K562 (cell line): ENCODE measurements around the gene FSCN2. TPM values are rescaled to one million over a fixed set of nuclear protein-coding genes. Genes with fewer than 3 reads are reported as not detected.

ENCODE experiments used
- CLOCK ChIP-seq: fragments of 250-450 bp; sonication (Bioruptor Pico); IDR thresholded peaks from 2 replicates; pipeline ENCODE4 v1.4.0; 2020; ENCODE audit warnings: mild to moderate bottlenecking, moderate library complexity, borderline replicate concordance
- HNRNPLL ChIP-seq: fragments of 200-400 bp; formaldehyde crosslinking; IDR thresholded peaks from 2 replicates; pipeline ENCODE4 v1.6.1; 2017; ENCODE audit warnings: low read length, low read depth, mild to moderate bottlenecking; ENCODE audit not compliant: poor library complexity, severe bottlenecking
- ID3 ChIP-seq, 2 experiments: fragments of 250-450 bp in 1 of 2; fragments of 450-650 bp in 1 of 2; sonication (Bioruptor Pico) in 1 of 2; IDR thresholded peaks; 2 replicates each; pipeline versions ENCODE4 v1.6.1 to v1.8.0; 2016 to 2021; ENCODE audit warnings: mild to moderate bottlenecking in 2 of 2, moderate library complexity in 2 of 2, missing compliant biosample characterization in 1 of 2, missing genetic modification characterization in 1 of 2
- MAZ ChIP-seq, 2 experiments: fragments of 450-650 bp in 1 of 2; sonication (generic) in 1 of 2; formaldehyde crosslinking; IDR thresholded peaks in 1 of 2; conservative IDR thresholded peaks in 1 of 2; 2 replicates each; pipeline versions ENCODE4 v1.4.0 to v1.5.0; 2020; ENCODE audit warnings: mild to moderate bottlenecking in 1 of 2, missing genetic modification reagents in 1 of 2
- MITF ChIP-seq: IDR thresholded peaks from 2 replicates; pipeline ENCODE4 v1.6.1; 2014; ENCODE audit warnings: antibody characterized with exemption
- NCOA6 ChIP-seq: fragments of 450-650 bp; IDR thresholded peaks from 2 replicates; pipeline ENCODE4 v1.6.1; 2017; ENCODE audit warnings: mild to moderate bottlenecking
- NFATC3 ChIP-seq: fragments of 450-650 bp; IDR thresholded peaks from 2 replicates; pipeline ENCODE4 v1.6.1; 2017; ENCODE audit warnings: mild to moderate bottlenecking
- REST ChIP-seq, 2 experiments: fragments of 450-650 bp; formaldehyde crosslinking in 1 of 2; IDR thresholded peaks; 2 replicates each; pipeline versions ENCODE4 v1.4.0 to v1.6.1; 2014 to 2020; ENCODE audit warnings: mild to moderate bottlenecking in 2 of 2, borderline replicate concordance in 1 of 2, low read depth in 1 of 2
- polyA plus RNA-seq, 8 experiments: library from polyadenylated mRNA; depleted of rRNA in 4 of 8; stranded (reverse) in 5 of 8; unstranded in 3 of 8; fragments of >200 nt; fragmentation: Nextera tagmentation in 2 of 8; fragmentation: Illumina TruSeq in 1 of 8; extraction: Ambion mirVana in 2 of 8; extraction: Trizol in 1 of 8; gene quantifications; 2 replicates each; pipeline versions ENCODE4 v1.2.1 to v1.2.3, GENCODE V29; 2011 to 2014; ENCODE audit warnings: inconsistent platforms in 1 of 8, missing spikeins in 1 of 8
- total RNA-seq, 7 experiments: library from RNA; depleted of rRNA in 6 of 7; stranded (reverse); fragments of >200 nt in 6 of 7; fragmentation: Illumina TruSeq in 2 of 7; extraction: Trizol in 2 of 7; gene quantifications; 2 replicates each; pipeline versions ENCODE4 v1.2.1 to v1.2.3, GENCODE V29; 2011 to 2021; ENCODE audit warnings: low replicate concordance in 1 of 7

FSCN2 gene
- total and polyA plus RNA-seq, 9 of the 15 experiments (the other 6 are each of a cell fraction or from before 2014, with no cell fraction given) = 0.08 TPM; not detected in 8

GRCh38 chr17:81484195-81484979, 43.8 kb upstream of the FSCN2 start (continued):
- TF ChIP-seq NFATC3 = no peak
- TF ChIP-seq ID3 (CRISPR knock-in tag; IDR thresholded peaks at IDR 0.05) = no peak
- TF ChIP-seq ID3 (tag; IDR thresholded peaks at IDR 0.05) = peak; percentile 84
- TF ChIP-seq MAZ (CRISPR knock-in tag; conservative IDR thresholded peaks at IDR 0.05 in 1 of 2, IDR thresholded peaks at IDR 0.05 in 1 of 2) = peak; percentile 74 to 90
- no peak for TF ChIP-seq CLOCK (CRISPR knock-in tag)
- no peak for TF ChIP-seq MITF
- peak; percentile 39 for TF ChIP-seq HNRNPLL
- no peak for TF ChIP-seq NCOA6
- peak; percentile 89 for TF ChIP-seq REST (IDR thresholded peaks at IDR 0.05; ENCODE audit: borderline replicate concordance)
- peak; percentile 20; the same call in 1 of the 2 replicates for TF ChIP-seq REST (CRISPR knock-in tag; IDR thresholded peaks at IDR 0.05; ENCODE audit: low read depth)
